ENCODE data around the gene TTLL8.

GRCh38 chr22:50020606-50021005, 37.5 kb downstream of the TTLL8 start:
- no peak for TF ChIP-seq POLR2A (IDR thresholded peaks at IDR 0.05)
- TF ChIP-seq CTCF (IDR thresholded peaks at IDR 0.05): no peak
